Activated CD8-positive, alpha-beta T cell treated with anti-CD3 and anti-CD28 coated beads for 36 hours (primary cell): ENCODE data around the gene SELENBP1. TPM values are rescaled to one million over a fixed set of nuclear protein-coding genes. Genes with fewer than 3 reads are reported as not detected.

ENCODE experiments used
- ATAC-seq: fragments of 200-7000 bp; cut with Tn5 transposase; one replicate; pipeline ENCODE4 v1.10.0; 2021; ENCODE audit warnings: mild to moderate bottlenecking, moderate library complexity
- CTCF ChIA-PET: fragments of 350-600 bp; sonication (Branson Sonifier 250); formaldehyde crosslinking; loops from one replicate; lab custom pipeline; 2021; ENCODE audit warnings: antibody characterized with exemption; lab: Charles Lee
- POLR2A ChIA-PET: fragments of 350-600 bp; sonication (Branson Sonifier 250); formaldehyde crosslinking; loops from one replicate; lab custom pipeline; 2021; ENCODE audit warnings: antibody characterized with exemption; lab: Charles Lee
- DNase-seq: peaks from one replicate; pipeline ENCODE4 v3.0.0-alpha.2; 2020
- H3K27ac Mint-ChIP-seq: one replicate; pipeline ENCODE4 v1.8.0; 2021; ENCODE audit warnings: mild to moderate bottlenecking, mixed read lengths
- H3K27me3 Mint-ChIP-seq: one replicate; pipeline ENCODE4 v1.8.0; 2021; ENCODE audit warnings: mixed read lengths
- H3K36me3 Mint-ChIP-seq: one replicate; pipeline ENCODE4 v1.8.0; 2021; ENCODE audit warnings: low read depth, mixed read lengths
- H3K4me1 Mint-ChIP-seq: one replicate; pipeline ENCODE4 v1.8.0; 2021; ENCODE audit warnings: low read depth, mixed read lengths
- H3K4me3 Mint-ChIP-seq: one replicate; pipeline ENCODE4 v1.8.0; 2021; ENCODE audit warnings: mild to moderate bottlenecking, moderate library complexity, mixed read lengths
- H3K9me3 Mint-ChIP-seq: one replicate; pipeline ENCODE4 v1.8.0; 2021; ENCODE audit warnings: mixed read lengths
- intact Hi-C: fragments of 100-400 bp; cut with micrococcal nuclease; formaldehyde crosslinking; loops from one replicate; pipeline ENCODE4 v1.10.0; 2022
- total RNA-seq, 2 experiments: library from RNA; stranded (reverse); gene quantifications; one replicate each; pipeline ENCODE4 v1.2.3, GENCODE V29; 2021
- TF ChIP-seq, protein P1 (sequence below): fragments of 200-600 bp; IDR thresholded peaks from one replicate; pipeline ENCODE4 v1.8.0; 2022; ENCODE audit warnings: antibody characterized with exemption, mild to moderate bottlenecking

Gene SELENBP1
- total RNA-seq, 2 experiments from 2014 or later = not detected

DNA sequence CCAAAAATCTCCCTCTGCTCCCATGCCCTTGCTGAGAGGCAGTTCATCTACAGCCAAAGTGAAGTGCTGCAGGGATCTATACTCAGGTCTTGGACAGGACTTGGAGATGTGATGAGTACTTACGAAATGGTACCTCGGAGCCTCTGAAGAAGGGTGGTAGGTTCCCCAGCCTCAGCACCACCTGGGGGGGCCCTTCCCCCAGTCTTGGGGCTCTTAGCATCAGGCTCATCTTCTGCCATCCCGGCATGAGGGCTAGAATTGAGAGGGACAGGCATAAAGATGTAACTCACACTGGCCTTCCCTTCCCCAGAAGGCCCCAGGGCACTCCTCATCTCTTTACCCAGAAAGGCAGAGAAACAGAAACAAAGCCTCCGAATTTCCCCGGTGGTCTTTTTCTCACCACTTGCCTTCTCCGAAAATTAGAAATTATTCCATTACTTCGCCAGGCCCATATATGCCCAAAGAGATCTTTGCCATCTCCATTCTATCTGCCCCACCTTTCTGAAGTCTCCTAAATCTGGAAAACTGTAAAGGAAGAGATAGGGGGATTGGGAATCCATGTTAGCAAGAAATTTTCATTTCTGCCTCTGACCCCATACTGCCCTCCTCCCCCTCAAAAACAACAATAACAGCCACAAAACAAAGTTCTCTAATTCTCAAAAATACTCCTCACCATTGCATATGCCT lies 26.3 kb downstream of the SELENBP1 start:
- DNase-seq = peak; percentile 45
- ChIA-PET POLR2A (interaction anchor here (0.7 to 1.7 kb wide), 7 partner anchors 8 to 62 kb away, joined by 3 to 6 read pairs (median 4); partner anchors contain the start of genes PI4KB and PSMB4), CTCF (interaction anchor here (10.5 kb wide), 1 partner anchor 49 kb away, joined by 238 read pairs; no protein-coding TSS in a partner anchor)
- no peak for ATAC-seq
- H3K27ac Mint-ChIP-seq = peak overlapping the region; percentile 94
- TF ChIP-seq, protein P1, sequence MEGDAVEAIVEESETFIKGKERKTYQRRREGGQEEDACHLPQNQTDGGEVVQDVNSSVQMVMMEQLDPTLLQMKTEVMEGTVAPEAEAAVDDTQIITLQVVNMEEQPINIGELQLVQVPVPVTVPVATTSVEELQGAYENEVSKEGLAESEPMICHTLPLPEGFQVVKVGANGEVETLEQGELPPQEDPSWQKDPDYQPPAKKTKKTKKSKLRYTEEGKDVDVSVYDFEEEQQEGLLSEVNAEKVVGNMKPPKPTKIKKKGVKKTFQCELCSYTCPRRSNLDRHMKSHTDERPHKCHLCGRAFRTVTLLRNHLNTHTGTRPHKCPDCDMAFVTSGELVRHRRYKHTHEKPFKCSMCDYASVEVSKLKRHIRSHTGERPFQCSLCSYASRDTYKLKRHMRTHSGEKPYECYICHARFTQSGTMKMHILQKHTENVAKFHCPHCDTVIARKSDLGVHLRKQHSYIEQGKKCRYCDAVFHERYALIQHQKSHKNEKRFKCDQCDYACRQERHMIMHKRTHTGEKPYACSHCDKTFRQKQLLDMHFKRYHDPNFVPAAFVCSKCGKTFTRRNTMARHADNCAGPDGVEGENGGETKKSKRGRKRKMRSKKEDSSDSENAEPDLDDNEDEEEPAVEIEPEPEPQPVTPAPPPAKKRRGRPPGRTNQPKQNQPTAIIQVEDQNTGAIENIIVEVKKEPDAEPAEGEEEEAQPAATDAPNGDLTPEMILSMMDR = no peak
- H3K4me1 Mint-ChIP-seq = peaks cover 30% of the 10 kb centered on the region
- H3K36me3 Mint-ChIP-seq = peaks cover 27% of the 10 kb centered on the region
- H3K9me3 Mint-ChIP-seq = no peaks in the 10 kb centered on the region
- peak overlapping the region; percentile 96 for H3K4me3 Mint-ChIP-seq
- no peaks in the 10 kb centered on the region for H3K27me3 Mint-ChIP-seq
- intact Hi-C loops = no loop called here

DNA sequence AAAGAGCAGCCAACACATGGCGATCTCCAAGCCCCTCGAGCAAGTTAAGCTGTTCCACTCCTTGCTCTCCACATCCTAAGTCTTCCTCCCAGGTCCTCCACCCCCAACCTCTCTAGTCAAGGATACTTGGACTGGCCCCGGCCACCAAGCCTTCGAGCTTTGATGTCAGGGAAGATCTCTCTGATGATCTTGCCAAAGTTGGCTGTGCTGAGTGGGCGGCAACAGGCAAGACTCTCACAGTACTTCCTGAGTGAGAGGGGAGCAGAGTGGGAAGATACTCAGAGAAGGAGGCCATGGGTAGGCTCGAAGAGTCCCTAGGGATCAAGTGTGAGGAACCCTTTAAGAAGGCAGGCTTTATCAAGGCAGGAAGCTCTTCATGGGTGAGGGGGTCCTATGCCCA lies 28.2 kb downstream of the SELENBP1 start:
- Mint-ChIP-seq H3K27me3 (no peaks in the 10 kb centered on the region), H3K27ac (peak overlapping the region; percentile 47), H3K36me3 (peaks cover 29% of the 10 kb centered on the region), H3K4me3 (no peak overlapping the region), H3K4me1 (peaks cover 39% of the 10 kb centered on the region), H3K9me3 (no peaks in the 10 kb centered on the region)
- ATAC-seq (no peak), DNase-seq (no peak)
- TF ChIP-seq, protein P1 = no peak
- intact Hi-C loops = loop anchor here (5.0 kb wide), 2 partner anchors 62 to 147 kb away; partner anchors contain the start of genes PIP5K1A and ZNF687
- ChIA-PET CTCF (interaction anchor here (8.5 to 10.5 kb wide), 2 partner anchors 34 to 47 kb away, joined by 179 to 238 read pairs; no protein-coding TSS in a partner anchor), POLR2A (interaction anchor here (1.3 to 1.7 kb wide), 4 partner anchors 17 to 55 kb away, joined by 3 to 6 read pairs (median 3); partner anchors contain the start of genes PI4KB and PSMB4)

DNA sequence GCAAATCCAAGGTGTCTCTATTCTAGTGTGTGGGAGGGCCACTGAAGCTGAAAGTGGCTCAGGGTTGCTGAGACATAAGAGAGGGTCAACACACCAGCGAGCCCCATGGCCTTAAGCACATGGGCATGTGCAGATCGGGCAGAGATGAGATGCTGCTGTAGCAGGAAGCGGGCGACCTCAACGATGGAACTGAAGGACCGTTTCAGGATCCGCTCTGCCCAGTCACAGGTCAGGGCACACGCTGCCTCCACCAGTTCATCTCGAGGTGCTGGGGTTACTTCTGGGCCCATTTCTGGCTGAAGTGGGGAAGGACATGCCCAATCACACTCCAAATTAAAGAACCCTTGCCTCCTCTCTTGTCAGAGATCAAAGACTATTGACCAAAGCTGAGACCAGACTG lies 28.9 kb downstream of the SELENBP1 start:
- intact Hi-C loops = loop anchor here (5.0 kb wide), 2 partner anchors 61 to 146 kb away; partner anchors contain the start of genes PIP5K1A and ZNF687
- Mint-ChIP-seq H3K27ac (peak overlapping the region; percentile 19), H3K27me3 (no peaks in the 10 kb centered on the region), H3K9me3 (no peaks in the 10 kb centered on the region), H3K4me1 (peaks cover 39% of the 10 kb centered on the region), H3K36me3 (peaks cover 29% of the 10 kb centered on the region), H3K4me3 (no peak overlapping the region)
- ChIA-PET POLR2A (interaction anchor here (1.5 kb wide), 1 partner anchor 17 kb away, joined by 3 read pairs; the partner anchor contains the start of gene PI4KB), CTCF (interaction anchor here (1.0 to 10.5 kb wide), 3 partner anchors 34 to 66 kb away, joined by 3 to 238 read pairs (median 179); no protein-coding TSS in a partner anchor)
- ATAC-seq (no peak), DNase-seq (no peak)
- TF ChIP-seq, protein P1 = no peak

DNA sequence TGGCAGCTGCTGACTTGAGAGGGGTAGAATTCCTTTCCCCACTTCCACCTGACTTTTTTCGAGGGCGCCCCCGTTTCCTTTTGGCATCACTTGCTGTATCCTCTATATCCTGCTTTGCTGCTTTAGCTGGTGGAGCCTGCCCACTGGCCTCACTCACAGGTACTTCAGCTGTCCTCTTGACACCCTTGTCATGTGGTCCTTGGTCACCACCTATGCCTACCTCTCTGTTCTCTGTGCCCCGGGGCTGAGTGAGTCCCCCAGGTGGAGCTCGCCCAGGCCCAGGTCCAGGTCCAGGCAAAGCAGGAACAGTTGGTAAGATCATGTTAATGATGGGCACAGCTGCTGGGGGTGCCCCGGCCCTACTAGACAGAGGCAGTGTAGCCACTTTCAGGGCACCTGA lies 29.9 kb downstream of the SELENBP1 start:
- CTCF ChIA-PET = interaction anchor here (1.0 to 10.5 kb wide), 4 partner anchors 33 to 146 kb away, joined by 3 to 238 read pairs (median 98); partner anchors contain the start of gene ZNF687
- H3K27ac Mint-ChIP-seq = peak overlapping the region; percentile 30

More for the DNA sequence above, 29.9 kb downstream of the SELENBP1 start:
- TF ChIP-seq, protein P1 = no peak
- DNase-seq = no peak
- Mint-ChIP-seq H3K36me3 (peaks cover 29% of the 10 kb centered on the region), H3K4me1 (peaks cover 33% of the 10 kb centered on the region), H3K9me3 (no peaks in the 10 kb centered on the region), H3K27me3 (no peaks in the 10 kb centered on the region), H3K4me3 (no peak overlapping the region)
- intact Hi-C loops = loop anchor here (5.0 kb wide), 2 partner anchors 60 to 145 kb away; partner anchors contain the start of genes PIP5K1A and ZNF687
- POLR2A ChIA-PET = interaction anchor here (0.7 to 1.0 kb wide), 2 partner anchors 12 to 88 kb away, joined by 3 read pairs; partner anchors contain the start of gene PSMD4
- no peak for ATAC-seq
